ENCODE data around the gene GABRA6.
"Not testable (repeated sequence)": the region's sequence is repeated elsewhere in the genome, so short reads cannot be mapped to it uniquely, and the experiment has no call there.

Gene GABRA6

GRCh38 chr5:161685461-161685860 is at the start of gene GABRA6:
Gene GABRA6 (plus strand): TSS chr5:161685721. CDS start chr5:161685990, 269 bp downstream.
- no peak for DNase-seq
- in situ Hi-C loops (cut with MboI; ENCODE audit: low pct_unique_long_range_greater_than_20kb, low sequenced_read_pairs), result no loop called here

- DNase-seq, result no peak
- in situ Hi-C loops (cut with MboI; ENCODE audit: low pct_unique_long_range_greater_than_20kb, low sequenced_read_pairs), result no loop called here
These were observed 47.9 kb upstream of the GABRA6 start for GRCh38 chr5:161637591-161637990.

- no peak for DNase-seq
- in situ Hi-C loops (cut with MboI; ENCODE audit: low pct_unique_long_range_greater_than_20kb, low sequenced_read_pairs), result no loop called here
These were observed 44.1 kb upstream of the GABRA6 start for GRCh38 chr5:161641444-161641843.

GRCh38 chr5:161645264-161645663 is 40.3 kb upstream of the GABRA6 start:
- DNase-seq, result no peak
- in situ Hi-C loops (cut with MboI; ENCODE audit: low pct_unique_long_range_greater_than_20kb, low sequenced_read_pairs), result no loop called here

- in situ Hi-C loops (cut with MboI; ENCODE audit: low pct_unique_long_range_greater_than_20kb, low sequenced_read_pairs); DNase-seq: not testable (repeated sequence)
These were observed 33.6 kb upstream of the GABRA6 start for GRCh38 chr5:161651926-161652325.

GRCh38 chr5:161660806-161661205 is 24.7 kb upstream of the GABRA6 start:
- in situ Hi-C loops (cut with MboI; ENCODE audit: low pct_unique_long_range_greater_than_20kb, low sequenced_read_pairs), result no loop called here
- DNase-seq, result no peak

- no peak for DNase-seq
- in situ Hi-C loops (cut with MboI; ENCODE audit: low pct_unique_long_range_greater_than_20kb, low sequenced_read_pairs), result no loop called here
These were observed 22.1 kb upstream of the GABRA6 start for GRCh38 chr5:161663431-161663830.

GRCh38 chr5:161676103-161676502 is 9.4 kb upstream of the GABRA6 start:
- DNase-seq, result peak; percentile 16
- in situ Hi-C loops (cut with MboI; ENCODE audit: low pct_unique_long_range_greater_than_20kb, low sequenced_read_pairs), result no loop called here

- in situ Hi-C loops (cut with MboI; ENCODE audit: low pct_unique_long_range_greater_than_20kb, low sequenced_read_pairs), result no loop called here
- no peak for DNase-seq
These were observed 628 bp downstream of the GABRA6 start for GRCh38 chr5:161686149-161686548.

- DNase-seq, result no peak
- in situ Hi-C loops (cut with MboI; ENCODE audit: low pct_unique_long_range_greater_than_20kb, low sequenced_read_pairs), result no loop called here
These were observed 1.4 kb downstream of the GABRA6 start for GRCh38 chr5:161686881-161687280.

GRCh38 chr5:161687316-161687715 is 1.8 kb downstream of the GABRA6 start:
- no peak for DNase-seq
- in situ Hi-C loops (cut with MboI; ENCODE audit: low pct_unique_long_range_greater_than_20kb, low sequenced_read_pairs), result no loop called here

- no peak for DNase-seq
- in situ Hi-C loops (cut with MboI; ENCODE audit: low pct_unique_long_range_greater_than_20kb, low sequenced_read_pairs), result no loop called here
These were observed 6.4 kb downstream of the GABRA6 start for GRCh38 chr5:161691911-161692310.

GRCh38 chr5:161697001-161697400 is 11.5 kb downstream of the GABRA6 start:
- no peak for DNase-seq

GRCh38 chr5:161700065-161700464 is 14.5 kb downstream of the GABRA6 start:
- in situ Hi-C loops (cut with MboI; ENCODE audit: low pct_unique_long_range_greater_than_20kb, low sequenced_read_pairs), result no loop called here
- DNase-seq, result no peak

More at GRCh38 chr5:161697001-161697400, 11.5 kb downstream of the GABRA6 start:
- in situ Hi-C loops (cut with MboI; ENCODE audit: low pct_unique_long_range_greater_than_20kb, low sequenced_read_pairs), result no loop called here

GRCh38 chr5:161703528-161703927 is 18.0 kb downstream of the GABRA6 start:
- in situ Hi-C loops (cut with MboI; ENCODE audit: low pct_unique_long_range_greater_than_20kb, low sequenced_read_pairs), result no loop called here
- DNase-seq, result no peak

GRCh38 chr5:161707382-161707781 is 21.9 kb downstream of the GABRA6 start:
- in situ Hi-C loops (cut with MboI; ENCODE audit: low pct_unique_long_range_greater_than_20kb, low sequenced_read_pairs), result no loop called here
- DNase-seq, result no peak

- no peak for DNase-seq
- in situ Hi-C loops (cut with MboI; ENCODE audit: low pct_unique_long_range_greater_than_20kb, low sequenced_read_pairs), result no loop called here
These were observed 23.7 kb downstream of the GABRA6 start for GRCh38 chr5:161709239-161709638.

- in situ Hi-C loops (cut with MboI; ENCODE audit: low pct_unique_long_range_greater_than_20kb, low sequenced_read_pairs), result no loop called here
- DNase-seq, result no peak
These were observed 27.5 kb downstream of the GABRA6 start for GRCh38 chr5:161713042-161713441.

- no peak for DNase-seq
- in situ Hi-C loops (cut with MboI; ENCODE audit: low pct_unique_long_range_greater_than_20kb, low sequenced_read_pairs), result no loop called here
These were observed 33.6 kb downstream of the GABRA6 start for GRCh38 chr5:161719157-161719556.

- DNase-seq, result no peak
- in situ Hi-C loops (cut with MboI; ENCODE audit: low pct_unique_long_range_greater_than_20kb, low sequenced_read_pairs), result no loop called here
These were observed 34.9 kb downstream of the GABRA6 start for GRCh38 chr5:161720460-161720859.

GRCh38 chr5:161734741-161735140 is 49.2 kb downstream of the GABRA6 start:
- in situ Hi-C loops (cut with MboI; ENCODE audit: low pct_unique_long_range_greater_than_20kb, low sequenced_read_pairs), result no loop called here
- no peak for DNase-seq

- in situ Hi-C loops (cut with MboI; ENCODE audit: low pct_unique_long_range_greater_than_20kb, low sequenced_read_pairs), result no loop called here
- no peak for DNase-seq
These were observed 54.9 kb downstream of the GABRA6 start for GRCh38 chr5:161740433-161740832.

Data from KBM-7 (cell line).